ENCODE data around the gene UMPS.

UMPS gene

GRCh38 chr3:124730129-124730940, at the start of gene UMPS:
Gene UMPS (plus strand): TSS chr3:124730452. CDS start chr3:124730472, 20 bp downstream.
- no peaks in the 10 kb centered on the region for H3K9me3 ChIP-seq
- peaks cover 0 to 26% (median 12%) of the 10 kb centered on the region in 4 donors for H3K4me1 ChIP-seq
- H3K36me3 ChIP-seq: peaks cover 0 to 7% (median 5%) of the 10 kb centered on the region in 3 donors
- no peaks in the 10 kb centered on the region for H3K27me3 ChIP-seq
- peak within 1 kb of the TSS; percentile 87 to 97 for H3K4me3 ChIP-seq
- peak within 1 kb of the TSS; percentile 72 to 78 for H3K27ac ChIP-seq
- peak; percentile 83 to 94 for DNase-seq
- TF ChIP-seq, protein P1, sequence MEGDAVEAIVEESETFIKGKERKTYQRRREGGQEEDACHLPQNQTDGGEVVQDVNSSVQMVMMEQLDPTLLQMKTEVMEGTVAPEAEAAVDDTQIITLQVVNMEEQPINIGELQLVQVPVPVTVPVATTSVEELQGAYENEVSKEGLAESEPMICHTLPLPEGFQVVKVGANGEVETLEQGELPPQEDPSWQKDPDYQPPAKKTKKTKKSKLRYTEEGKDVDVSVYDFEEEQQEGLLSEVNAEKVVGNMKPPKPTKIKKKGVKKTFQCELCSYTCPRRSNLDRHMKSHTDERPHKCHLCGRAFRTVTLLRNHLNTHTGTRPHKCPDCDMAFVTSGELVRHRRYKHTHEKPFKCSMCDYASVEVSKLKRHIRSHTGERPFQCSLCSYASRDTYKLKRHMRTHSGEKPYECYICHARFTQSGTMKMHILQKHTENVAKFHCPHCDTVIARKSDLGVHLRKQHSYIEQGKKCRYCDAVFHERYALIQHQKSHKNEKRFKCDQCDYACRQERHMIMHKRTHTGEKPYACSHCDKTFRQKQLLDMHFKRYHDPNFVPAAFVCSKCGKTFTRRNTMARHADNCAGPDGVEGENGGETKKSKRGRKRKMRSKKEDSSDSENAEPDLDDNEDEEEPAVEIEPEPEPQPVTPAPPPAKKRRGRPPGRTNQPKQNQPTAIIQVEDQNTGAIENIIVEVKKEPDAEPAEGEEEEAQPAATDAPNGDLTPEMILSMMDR (IDR thresholded peaks at IDR 0.05): no peak
- intact Hi-C loops (cut with DNase I; ENCODE audit: low total_unique reads): no loop called here

DNA sequence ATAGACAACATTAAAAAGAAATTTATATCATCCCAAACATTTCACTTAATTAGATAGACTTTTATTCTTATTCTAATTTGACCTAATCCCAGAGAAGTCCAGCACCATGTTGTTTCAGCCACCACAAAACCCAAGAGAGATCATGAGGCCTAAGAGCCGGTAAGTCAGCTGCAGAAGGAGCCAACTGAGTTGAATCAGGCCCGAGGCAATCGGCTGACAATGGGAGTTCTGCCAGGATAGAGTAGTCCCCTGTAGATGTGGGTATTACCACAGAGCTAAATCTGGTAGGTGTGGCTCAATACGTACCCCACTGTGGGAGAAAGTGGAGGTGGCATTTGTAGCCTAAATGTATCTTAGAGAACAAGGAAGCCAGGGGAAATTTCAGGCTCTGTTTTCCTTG, 49.7 kb upstream of the UMPS start:
- intact Hi-C loops (cut with DNase I; ENCODE audit: low total_unique reads): no loop called here
- H3K4me3 ChIP-seq: no peak overlapping the region
- TF ChIP-seq, protein P1 (IDR thresholded peaks at IDR 0.05): no peak
- DNase-seq: no peak
- H3K4me1 ChIP-seq: no peaks in the 10 kb centered on the region
- H3K27me3 ChIP-seq: no peaks in the 10 kb centered on the region
- H3K27ac ChIP-seq: no peak overlapping the region
- H3K36me3 ChIP-seq: peaks cover 6 to 53% (median 31%) of the 10 kb centered on the region in 3 donors
- no peaks in the 10 kb centered on the region for H3K9me3 ChIP-seq

DNA sequence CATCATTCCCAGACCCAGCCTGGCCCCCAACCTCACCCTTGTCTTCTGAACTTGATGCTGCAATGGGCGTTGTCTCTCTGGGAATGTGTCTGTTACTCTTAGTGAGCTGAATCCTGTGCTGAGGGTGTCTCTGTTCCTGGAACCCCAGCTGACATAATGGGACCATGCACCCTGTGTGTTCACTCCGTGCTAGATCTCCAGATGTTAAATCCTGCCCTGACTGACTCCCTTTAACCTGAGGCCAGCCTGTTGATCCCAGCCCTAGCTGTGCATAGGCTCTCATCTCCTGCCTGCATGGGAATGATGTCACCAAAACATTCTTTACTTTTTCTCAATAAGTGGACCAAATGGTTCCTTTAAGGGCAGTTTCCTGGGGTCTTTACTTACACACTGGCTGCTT, 48.0 kb upstream of the UMPS start:
- TF ChIP-seq, protein P1 (IDR thresholded peaks at IDR 0.05): no peak
- DNase-seq: no peak
- Histone ChIP-seq H3K27me3 (no peaks in the 10 kb centered on the region), H3K27ac (no peak overlapping the region), H3K9me3 (no peaks in the 10 kb centered on the region), H3K4me3 (no peak overlapping the region), H3K4me1 (no peaks in the 10 kb centered on the region), H3K36me3 (peaks cover 6 to 35% (median 22%) of the 10 kb centered on the region in 3 donors)
- intact Hi-C loops (cut with DNase I; ENCODE audit: low total_unique reads): no loop called here

- Histone ChIP-seq H3K27ac (no peak overlapping the region), H3K36me3 (peaks cover 0 to 13% (median 7%) of the 10 kb centered on the region in 3 donors), H3K4me1 (peaks cover 0 to 2% (median 0%) of the 10 kb centered on the region in 4 donors), H3K27me3 (no peaks in the 10 kb centered on the region), H3K4me3 (no peak overlapping the region), H3K9me3 (no peaks in the 10 kb centered on the region)
- intact Hi-C loops (cut with DNase I; ENCODE audit: low total_unique reads): no loop called here
- no peak for DNase-seq
- TF ChIP-seq, protein P1 (IDR thresholded peaks at IDR 0.05): no peak
Measured at GRCh38 chr3:124684459-124684858, 45.8 kb upstream of the UMPS start.

- Histone ChIP-seq H3K27me3 (no peaks in the 10 kb centered on the region), H3K27ac (no peak overlapping the region), H3K4me1 (peaks cover 0 to 2% (median 0%) of the 10 kb centered on the region in 4 donors), H3K36me3 (peaks cover 0 to 7% (median 5%) of the 10 kb centered on the region in 3 donors), H3K9me3 (no peaks in the 10 kb centered on the region), H3K4me3 (no peak overlapping the region)
- intact Hi-C loops (cut with DNase I; ENCODE audit: low total_unique reads): no loop called here
- TF ChIP-seq, protein P1 (IDR thresholded peaks at IDR 0.05): no peak
- no peak for DNase-seq
Measured at GRCh38 chr3:124685067-124685466, 45.2 kb upstream of the UMPS start.
